GM18519 (cell line): ENCODE results near the gene NFAT5.
"Not testable (repeated sequence)": the region's sequence is repeated elsewhere in the genome, so short reads cannot be mapped to it uniquely, and the experiment has no call there.

ENCODE experiments used
- ATAC-seq: cut with Tn5 transposase; IDR thresholded peaks from one replicate; pipeline ENCODE4 v1.9.1; 2021; ENCODE audit warnings: mild to moderate bottlenecking, moderate library complexity; ENCODE audit not compliant: unreplicated experiment, low FRiP score

The NFAT5 gene, protein sequence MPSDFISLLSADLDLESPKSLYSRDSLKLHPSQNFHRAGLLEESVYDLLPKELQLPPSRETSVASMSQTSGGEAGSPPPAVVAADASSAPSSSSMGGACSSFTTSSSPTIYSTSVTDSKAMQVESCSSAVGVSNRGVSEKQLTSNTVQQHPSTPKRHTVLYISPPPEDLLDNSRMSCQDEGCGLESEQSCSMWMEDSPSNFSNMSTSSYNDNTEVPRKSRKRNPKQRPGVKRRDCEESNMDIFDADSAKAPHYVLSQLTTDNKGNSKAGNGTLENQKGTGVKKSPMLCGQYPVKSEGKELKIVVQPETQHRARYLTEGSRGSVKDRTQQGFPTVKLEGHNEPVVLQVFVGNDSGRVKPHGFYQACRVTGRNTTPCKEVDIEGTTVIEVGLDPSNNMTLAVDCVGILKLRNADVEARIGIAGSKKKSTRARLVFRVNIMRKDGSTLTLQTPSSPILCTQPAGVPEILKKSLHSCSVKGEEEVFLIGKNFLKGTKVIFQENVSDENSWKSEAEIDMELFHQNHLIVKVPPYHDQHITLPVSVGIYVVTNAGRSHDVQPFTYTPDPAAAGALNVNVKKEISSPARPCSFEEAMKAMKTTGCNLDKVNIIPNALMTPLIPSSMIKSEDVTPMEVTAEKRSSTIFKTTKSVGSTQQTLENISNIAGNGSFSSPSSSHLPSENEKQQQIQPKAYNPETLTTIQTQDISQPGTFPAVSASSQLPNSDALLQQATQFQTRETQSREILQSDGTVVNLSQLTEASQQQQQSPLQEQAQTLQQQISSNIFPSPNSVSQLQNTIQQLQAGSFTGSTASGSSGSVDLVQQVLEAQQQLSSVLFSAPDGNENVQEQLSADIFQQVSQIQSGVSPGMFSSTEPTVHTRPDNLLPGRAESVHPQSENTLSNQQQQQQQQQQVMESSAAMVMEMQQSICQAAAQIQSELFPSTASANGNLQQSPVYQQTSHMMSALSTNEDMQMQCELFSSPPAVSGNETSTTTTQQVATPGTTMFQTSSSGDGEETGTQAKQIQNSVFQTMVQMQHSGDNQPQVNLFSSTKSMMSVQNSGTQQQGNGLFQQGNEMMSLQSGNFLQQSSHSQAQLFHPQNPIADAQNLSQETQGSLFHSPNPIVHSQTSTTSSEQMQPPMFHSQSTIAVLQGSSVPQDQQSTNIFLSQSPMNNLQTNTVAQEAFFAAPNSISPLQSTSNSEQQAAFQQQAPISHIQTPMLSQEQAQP (N-terminal part only)

GRCh38 chr16:69565671-69566239, at the start of gene NFAT5:
Gene NFAT5 (plus strand): TSS chr16:69565966. CDS start chr16:69566302, 336 bp downstream.
- no peak for ATAC-seq

GRCh38 chr16:69517914-69518313, 47.9 kb upstream of the NFAT5 start:
- not testable (repeated sequence) for ATAC-seq

- no peak for ATAC-seq
Observed at GRCh38 chr16:69520413-69520799, 45.4 kb upstream of the NFAT5 start.

- ATAC-seq: no peak
Observed at GRCh38 chr16:69520800-69521602, 44.8 kb upstream of the NFAT5 start.

DNA sequence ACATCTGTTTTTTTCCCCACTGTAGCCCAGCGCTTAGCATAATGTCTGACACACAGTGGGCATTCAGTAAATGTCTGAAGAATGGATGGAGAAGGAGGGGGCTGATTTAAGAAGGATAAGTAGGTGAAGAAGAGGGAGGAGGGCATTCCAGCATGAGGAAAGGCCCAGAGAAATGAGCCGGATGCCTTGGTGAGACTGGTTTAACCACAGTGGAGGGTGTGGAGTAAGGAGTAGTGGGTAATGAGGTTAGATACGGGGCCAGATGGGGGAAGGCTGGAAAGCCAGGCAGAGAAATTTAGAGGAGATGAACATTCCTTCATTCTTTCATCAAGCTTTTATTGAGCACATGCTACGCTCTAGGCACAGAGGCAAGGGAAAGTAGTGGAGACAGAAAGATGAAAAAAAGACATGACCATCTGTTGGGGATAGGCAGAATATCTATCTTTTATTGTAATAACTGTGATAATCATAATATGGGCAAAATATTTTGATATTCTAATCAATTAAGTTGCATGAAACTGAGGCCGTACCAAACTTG, 43.7 kb upstream of the NFAT5 start:
- no peak for ATAC-seq

- no peak for ATAC-seq
Observed at GRCh38 chr16:69522732-69523404, 42.9 kb upstream of the NFAT5 start.

DNA sequence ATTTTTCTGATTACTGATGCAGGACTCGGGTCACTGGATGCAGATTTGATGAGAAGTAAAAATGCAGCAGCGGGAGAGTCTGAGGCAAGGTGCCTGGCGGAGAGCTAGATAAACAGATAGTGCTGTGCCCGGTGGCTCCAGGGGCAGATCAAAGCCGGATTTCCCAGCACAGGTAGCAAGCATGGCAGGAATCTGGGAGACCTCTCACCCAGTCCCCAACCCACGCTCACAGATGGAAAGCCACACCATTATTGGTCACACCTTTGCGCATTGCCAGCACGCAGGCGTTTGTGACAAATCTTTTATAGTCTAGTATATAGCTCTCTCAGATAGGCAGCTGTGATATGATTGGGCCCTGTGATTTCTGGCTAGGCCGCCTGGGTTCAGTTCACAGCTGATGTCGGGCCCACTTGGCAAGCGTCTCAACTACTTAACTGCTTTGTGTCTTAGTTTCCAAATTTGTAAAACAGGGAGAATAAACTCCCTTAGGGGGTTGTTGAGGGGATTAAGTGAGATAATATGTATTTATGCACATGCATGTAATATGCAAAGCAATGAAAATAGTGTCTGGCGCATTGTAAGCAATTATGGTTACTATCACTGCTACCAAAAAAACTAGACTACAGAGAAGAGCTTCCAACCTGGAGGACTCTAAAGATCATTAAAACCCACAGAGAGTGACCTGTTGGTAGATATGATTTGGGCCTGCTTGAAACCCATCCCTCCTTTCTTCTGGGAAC, 42.0 kb upstream of the NFAT5 start:
- no peak for ATAC-seq

- no peak for ATAC-seq
Observed at GRCh38 chr16:69526831-69527655, 38.7 kb upstream of the NFAT5 start.

- no peak for ATAC-seq
Observed at GRCh38 chr16:69531988-69532387, 33.8 kb upstream of the NFAT5 start.

GRCh38 chr16:69532641-69533455, 32.9 kb upstream of the NFAT5 start:
- no peak for ATAC-seq

GRCh38 chr16:69534720-69535119, 31.0 kb upstream of the NFAT5 start:
- no peak for ATAC-seq

GRCh38 chr16:69535123-69536050, 30.4 kb upstream of the NFAT5 start:
- no peak for ATAC-seq

DNA sequence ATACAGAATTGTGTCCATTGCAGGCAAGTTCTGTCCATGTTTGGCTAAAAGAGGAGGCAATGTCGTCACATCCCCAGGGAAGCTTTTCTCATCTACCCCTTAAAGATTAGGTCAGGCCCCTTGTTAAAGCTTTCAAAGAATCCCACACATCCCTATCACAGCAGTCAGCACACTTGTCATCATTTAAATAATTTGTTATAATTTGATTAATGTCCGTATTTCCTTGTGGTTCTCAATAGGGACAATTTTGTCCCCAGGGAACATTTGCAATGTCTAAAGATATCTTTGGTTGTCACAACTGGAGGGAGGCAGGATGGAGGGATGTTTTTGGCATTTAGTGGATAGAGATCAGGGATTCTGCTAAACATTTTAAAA, 28.1 kb upstream of the NFAT5 start:
- no peak for ATAC-seq

DNA sequence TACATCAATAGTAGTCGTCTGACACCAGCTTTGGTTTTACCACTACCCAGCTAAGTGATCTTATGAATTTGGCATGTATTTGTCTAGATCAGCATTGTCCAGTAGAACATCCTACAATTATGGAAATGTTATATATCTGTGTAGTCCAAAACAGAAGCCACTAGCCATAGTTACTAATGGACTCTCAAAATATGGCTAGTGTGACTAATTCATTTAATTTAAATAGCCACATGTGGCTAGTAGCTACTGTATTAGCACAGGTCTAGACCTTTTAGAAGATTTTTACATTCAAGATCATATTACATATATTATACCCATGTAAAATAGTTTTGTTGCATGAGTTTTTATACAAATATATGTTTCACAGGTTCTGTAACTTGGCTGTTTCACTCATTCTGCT, 27.0 kb upstream of the NFAT5 start:
- ATAC-seq: no peak

GRCh38 chr16:69542974-69543373, 22.8 kb upstream of the NFAT5 start:
- no peak for ATAC-seq

DNA sequence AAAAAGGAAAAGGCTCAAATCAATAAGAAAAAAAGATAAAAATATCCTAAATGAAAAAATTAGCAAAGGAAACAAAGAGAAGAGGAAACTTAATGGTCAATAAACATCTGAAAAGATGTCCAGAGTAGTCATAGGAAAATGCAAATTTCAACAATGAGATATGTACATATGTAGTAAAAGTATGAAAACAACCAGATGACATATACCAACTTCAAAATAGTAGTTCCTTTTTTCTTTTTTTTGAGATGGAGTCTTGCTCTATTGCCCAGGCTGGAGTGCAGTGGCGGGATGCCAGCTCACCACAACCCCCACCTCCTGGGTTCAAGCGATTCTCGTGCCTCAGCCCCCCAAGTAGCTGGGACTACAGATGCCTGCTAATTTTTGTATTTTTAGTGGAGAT, 21.7 kb upstream of the NFAT5 start:
- ATAC-seq: no peak
